Adrenal gland (tissue), 12 donors: ENCODE data around the gene ABCA1. TPM values are rescaled to one million over a fixed set of nuclear protein-coding genes. Genes with fewer than 3 reads are reported as not detected.

ENCODE experiments used
- DNase-seq, 7 donors: peaks; one replicate each; pipeline ENCODE4 v3.0.0-alpha.2; 2019 to 2020
- H3K27ac ChIP-seq, 5 donors: fragments of 200-600 bp; sonication (generic) in 4 of 5; 1 replicate in 3 of 5; 2 replicates in 2 of 5; pipeline versions ENCODE4 v1.5.1 to v1.8.0; 2016 to 2020; ENCODE audit warnings: mild to moderate bottlenecking in 1 of 5
- H3K27me3 ChIP-seq: fragments of 200-600 bp; 2 replicates; pipeline ENCODE4 v1.8.0; 2021
- H3K36me3 ChIP-seq, 2 donors: fragments of 200-600 bp; replicated peaks in 1 of 2; 1 replicate in 1 of 2; 2 replicates in 1 of 2; pipeline versions ENCODE4 v1.5.1 to v1.8.0; 2018 to 2022
- H3K4me1 ChIP-seq, 2 donors: fragments of 200-600 bp; replicated peaks in 1 of 2; 1 replicate in 1 of 2; 2 replicates in 1 of 2; pipeline versions ENCODE4 v1.5.1 to v1.8.0; 2018 to 2021
- H3K4me3 ChIP-seq, 4 donors: fragments of 200-600 bp; sonication (generic) in 3 of 4; one replicate each; pipeline ENCODE4 v1.5.1; 2016 to 2018
- H3K9me3 ChIP-seq, 3 donors: fragments of 200-600 bp; sonication (generic) in 1 of 3; replicated peaks in 1 of 3; 1 replicate in 2 of 3; 2 replicates in 1 of 3; pipeline versions ENCODE4 v1.5.1 to v1.8.0; 2016 to 2021
- POLR2A ChIP-seq, 2 donors: fragments of 450-650 bp; IDR thresholded peaks; one replicate each; pipeline ENCODE4 v1.6.1; 2017; ENCODE audit warnings: antibody characterized with exemption in 2 of 2, mild to moderate bottlenecking in 2 of 2, moderate library complexity in 1 of 2
- WGBS, 4 donors: extraction: QIAGEN DNeasy Blood & Tissue Kit in 2 of 4; methylation state at CpG; one replicate each; pipeline versions ENCODE4 v1.1.5 to v1.1.7; 2013 to 2017; 5-methylcytosine and 5-hydroxymethylcytosine counted together
- intact Hi-C, 2 donors: fragments of 100-400 bp; cut with DNase I; formaldehyde crosslinking; loops; one replicate each; pipeline versions ENCODE4 v1.14.1 to v1.15.0; 2022 to 2023
- polyA plus RNA-seq, 3 donors: library from polyadenylated mRNA; stranded (reverse); fragments of 200-250 nt in 2 of 3; fragments of 350-450 nt in 1 of 3; fragmentation: Illumina TruSeq in 1 of 3; extraction: RNeasy Lipid Tissue Mini Kit (QIAGEN cat#74804) in 1 of 3; gene quantifications; one replicate each; pipeline ENCODE4 v1.2.3, GENCODE V29; 2013 to 2014
- total RNA-seq, 9 donors: library from RNA; depleted of rRNA in 4 of 9; stranded (reverse); fragments of >200 nt in 4 of 9; fragments of 120-200 nt in 1 of 9; fragmentation: NEBNext Ultra II Directional in 1 of 9; extraction: Animal tissue kit (Norgen Biotek cat#: 25700) in 1 of 9; gene quantifications; one replicate each; pipeline versions ENCODE4 v1.1.0 to v1.2.4, GENCODE V29; 2013 to 2023
- TF ChIP-seq, protein P1 (sequence below), 6 experiments: fragments of 450-650 bp in 4 of 6; fragments of 200-600 bp in 2 of 6; sonication (generic) in 1 of 6; IDR thresholded peaks; 1 replicate in 5 of 6; 2 replicates in 1 of 6; pipeline versions ENCODE4 v1.5.1 to v1.8.0; 2016 to 2021; ENCODE audit warnings: antibody characterized with exemption in 6 of 6, mild to moderate bottlenecking in 2 of 6, moderate library complexity in 1 of 6
- donor health status: healthy with polysubstance abuse.
- donor health status: Bipolar disorder and iron deficiency.
- donor health status: DM: yes; HTN: yes; CAD: no.
- donor health status: DM: no; HTN: no; CAD: no.
- donor health status: DM: no; HTN: no; CAD: no.
- donor health status: DM: yes; HTN: yes; CAD: no.

The ABCA1 gene
- total and polyA plus RNA-seq, 12 donors = 26.8 to 446 (median 134) TPM

DNA sequence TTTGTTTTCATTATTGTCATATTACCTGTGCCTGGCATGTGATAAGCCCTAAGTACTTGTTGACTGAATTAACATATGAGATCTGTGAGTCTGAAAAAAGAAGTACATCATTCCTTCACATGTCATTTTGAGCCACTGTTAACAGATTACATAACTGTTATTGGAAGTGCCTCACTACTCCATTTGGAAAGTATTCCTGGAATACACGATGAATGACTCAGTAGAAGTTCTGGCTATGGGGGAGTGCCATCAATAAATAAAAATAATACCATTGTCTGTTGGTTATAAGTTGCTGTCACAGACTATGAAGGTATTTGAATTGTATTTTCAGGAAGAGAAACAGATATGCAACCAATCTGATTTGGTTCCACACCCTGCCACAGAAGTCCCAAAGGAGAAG is 151.2 kb downstream of the ABCA1 start:
- H3K27ac ChIP-seq = peak overlapping the region; percentile 49 to 82 (median 58)
- WGBS, 4 donors = 42 to 52% (median 46%) methylated on average over 1 of the region's 1 CpG
- intact Hi-C loops = no loop called here

DNA sequence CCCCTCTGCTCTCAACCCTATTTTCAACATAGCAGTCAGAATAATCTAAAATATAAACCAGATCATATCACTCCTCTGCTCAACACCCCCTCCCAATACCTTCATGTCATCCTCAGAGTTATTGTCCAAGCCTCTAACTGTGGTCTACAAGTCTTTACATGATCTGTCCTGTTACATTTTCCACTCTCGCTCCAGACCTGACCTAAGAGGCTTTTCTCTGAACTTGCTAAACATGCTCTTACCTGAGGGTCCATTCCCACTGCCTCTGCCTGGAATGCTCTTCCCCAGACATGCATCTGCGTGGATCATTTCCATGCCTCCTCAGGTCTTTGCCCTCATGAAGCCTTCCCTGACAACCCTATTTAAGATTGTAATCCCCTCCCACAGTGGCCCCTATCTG is 152.0 kb downstream of the ABCA1 start:
- 97 to 100% (median 100%) methylated on average over 2 of the region's 2 CpGs for WGBS, 4 donors
- TF ChIP-seq POLR2A (IDR thresholded peaks at IDR 0.05) = no peak
- TF ChIP-seq, protein P1, sequence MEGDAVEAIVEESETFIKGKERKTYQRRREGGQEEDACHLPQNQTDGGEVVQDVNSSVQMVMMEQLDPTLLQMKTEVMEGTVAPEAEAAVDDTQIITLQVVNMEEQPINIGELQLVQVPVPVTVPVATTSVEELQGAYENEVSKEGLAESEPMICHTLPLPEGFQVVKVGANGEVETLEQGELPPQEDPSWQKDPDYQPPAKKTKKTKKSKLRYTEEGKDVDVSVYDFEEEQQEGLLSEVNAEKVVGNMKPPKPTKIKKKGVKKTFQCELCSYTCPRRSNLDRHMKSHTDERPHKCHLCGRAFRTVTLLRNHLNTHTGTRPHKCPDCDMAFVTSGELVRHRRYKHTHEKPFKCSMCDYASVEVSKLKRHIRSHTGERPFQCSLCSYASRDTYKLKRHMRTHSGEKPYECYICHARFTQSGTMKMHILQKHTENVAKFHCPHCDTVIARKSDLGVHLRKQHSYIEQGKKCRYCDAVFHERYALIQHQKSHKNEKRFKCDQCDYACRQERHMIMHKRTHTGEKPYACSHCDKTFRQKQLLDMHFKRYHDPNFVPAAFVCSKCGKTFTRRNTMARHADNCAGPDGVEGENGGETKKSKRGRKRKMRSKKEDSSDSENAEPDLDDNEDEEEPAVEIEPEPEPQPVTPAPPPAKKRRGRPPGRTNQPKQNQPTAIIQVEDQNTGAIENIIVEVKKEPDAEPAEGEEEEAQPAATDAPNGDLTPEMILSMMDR (IDR thresholded peaks at IDR 0.05) = no peak
- Histone ChIP-seq H3K9me3 (no peaks in the 10 kb centered on the region), H3K27me3 (no peaks in the 10 kb centered on the region), H3K27ac (peak overlapping the region; percentile 49 to 82 (median 73)), H3K4me1 (peaks cover 21 to 74% of the 10 kb centered on the region in 2 donors), H3K36me3 (no peaks in the 10 kb centered on the region), H3K4me3 (no peak overlapping the region)
- intact Hi-C loops = no loop called here
- no peak for DNase-seq

More for the DNA sequence above, 151.2 kb downstream of the ABCA1 start:
- no peak for DNase-seq
- peak in 1 of 2 donors; percentile 26 for TF ChIP-seq POLR2A (IDR thresholded peaks at IDR 0.05)
- TF ChIP-seq, protein P1 (IDR thresholded peaks at IDR 0.05) = no peak
- Histone ChIP-seq H3K36me3 (no peaks in the 10 kb centered on the region), H3K4me1 (peaks cover 24 to 82% of the 10 kb centered on the region in 2 donors), H3K27me3 (no peaks in the 10 kb centered on the region), H3K9me3 (no peaks in the 10 kb centered on the region), H3K4me3 (no peak overlapping the region)

DNA sequence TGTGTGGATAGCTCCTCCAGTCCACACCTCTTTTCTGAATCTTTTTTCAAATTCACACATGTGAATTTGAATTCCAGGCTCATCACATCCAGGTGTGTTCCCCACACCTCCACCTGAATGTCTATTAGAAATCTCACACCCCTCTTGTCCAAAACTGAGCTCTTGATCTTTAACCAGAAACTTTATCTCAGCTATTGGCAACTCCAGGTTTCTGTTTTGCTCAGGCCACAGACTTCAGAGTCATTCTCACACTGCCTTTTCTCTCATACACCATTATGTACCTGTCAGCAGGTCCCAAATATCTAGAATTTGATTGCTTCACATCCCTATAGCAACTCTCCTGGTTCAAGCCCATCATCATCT is 152.4 kb downstream of the ABCA1 start:
- no peak overlapping the region for H3K4me3 ChIP-seq
- intact Hi-C loops = no loop called here
- H3K4me1 ChIP-seq = peaks cover 21 to 74% of the 10 kb centered on the region in 2 donors
- TF ChIP-seq, protein P1 (IDR thresholded peaks at IDR 0.05) = no peak
- TF ChIP-seq POLR2A (IDR thresholded peaks at IDR 0.05) = no peak
- H3K27me3 ChIP-seq = no peaks in the 10 kb centered on the region
- DNase-seq = no peak
- H3K27ac ChIP-seq = peak overlapping the region; percentile 49 to 82 (median 73)
- no peaks in the 10 kb centered on the region for H3K36me3 ChIP-seq
- H3K9me3 ChIP-seq = no peaks in the 10 kb centered on the region

DNA sequence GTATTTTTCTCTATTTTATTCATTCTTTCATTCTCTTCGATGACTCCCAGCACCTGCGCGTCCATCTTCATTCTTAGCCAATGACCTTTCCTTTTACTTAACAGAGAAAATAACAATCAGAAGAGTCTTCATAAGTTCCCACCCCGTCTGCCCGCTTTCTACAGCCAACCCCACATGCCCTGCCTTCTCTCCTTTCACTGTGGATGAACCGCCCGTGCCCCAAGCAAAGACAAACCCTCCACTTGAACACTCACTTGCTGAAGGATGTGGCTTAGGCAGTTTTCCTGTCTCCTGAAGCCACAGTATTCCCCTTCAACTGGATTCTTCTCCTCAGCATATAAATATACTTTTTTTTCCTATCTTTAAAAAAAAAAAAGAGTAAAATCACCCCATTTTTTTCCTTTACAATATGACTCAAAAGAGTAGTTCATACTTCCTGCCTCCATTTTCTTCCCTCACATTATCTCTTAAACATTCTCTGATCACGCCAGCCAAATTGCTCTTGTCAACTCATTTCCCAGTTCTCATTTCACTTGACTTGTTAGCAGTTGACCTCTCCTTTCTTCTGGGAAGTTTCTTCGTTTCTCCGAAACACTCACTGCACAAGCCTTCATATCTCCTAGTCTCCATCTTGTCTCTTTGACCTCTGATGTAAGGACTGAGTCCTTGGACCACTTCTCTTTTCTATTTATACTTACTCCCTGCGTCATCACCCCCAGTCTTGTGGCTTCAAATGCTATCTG is 153.0 kb downstream of the ABCA1 start:
- WGBS, 4 donors = 72 to 82% (median 77%) methylated on average over 11 of the region's 11 CpGs
- H3K4me3 ChIP-seq = no peak overlapping the region

More for the DNA sequence above, 153.0 kb downstream of the ABCA1 start:
- intact Hi-C loops = no loop called here
- DNase-seq = peak in 4 of 7 donors; percentile 55 to 72 (median 62)
- H3K36me3 ChIP-seq = no peaks in the 10 kb centered on the region
- H3K27ac ChIP-seq = peak overlapping the region; percentile 49 to 82 (median 55)
- H3K4me1 ChIP-seq = peaks cover 21 to 75% of the 10 kb centered on the region in 2 donors
- no peaks in the 10 kb centered on the region for H3K9me3 ChIP-seq
- peak in 1 of 2 donors; percentile 14 for TF ChIP-seq POLR2A (IDR thresholded peaks at IDR 0.05)
- TF ChIP-seq, protein P1 (IDR thresholded peaks at IDR 0.05) = no peak
- H3K27me3 ChIP-seq = no peaks in the 10 kb centered on the region
